ENCODE results near the gene KIF15. TPM values are rescaled to one million over a fixed set of nuclear protein-coding genes. Genes with fewer than 3 reads are reported as not detected.
A peak's percentile ranks its signal among the peaks of the same experiment; 100 is the strongest.
"Not testable (repeated sequence)": the region's sequence is repeated elsewhere in the genome, so short reads cannot be mapped to it uniquely, and the experiment has no call there.

KIF15 gene
- total RNA-seq, 1 experiment from 2014 or later: 10.6 TPM

DNA sequence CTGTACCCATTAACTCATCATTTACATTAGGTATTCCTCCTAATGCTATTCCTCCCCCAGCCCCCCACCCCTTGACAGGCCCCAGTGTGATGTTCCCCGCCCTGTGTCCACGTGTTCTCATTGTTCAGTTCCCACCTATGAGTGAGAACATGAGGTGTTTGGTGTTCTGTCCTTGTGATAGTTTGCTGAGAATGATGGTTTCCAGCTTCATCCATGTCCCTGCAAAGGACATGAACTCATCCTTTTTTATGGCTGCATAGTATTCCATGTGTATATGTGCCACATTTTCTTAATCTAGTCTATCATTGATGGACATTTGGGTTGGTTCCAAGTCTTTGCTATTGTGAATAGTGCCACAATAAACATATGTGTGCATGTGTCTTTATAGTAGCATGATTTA lies 54.7 kb downstream of the KIF15 start:
- not testable (repeated sequence) for DNase-seq (ENCODE audit: low read depth)

- not testable (repeated sequence) for DNase-seq (ENCODE audit: low read depth)
Measured at GRCh38 chr3:44821206-44821605, 59.6 kb downstream of the KIF15 start.

DNA sequence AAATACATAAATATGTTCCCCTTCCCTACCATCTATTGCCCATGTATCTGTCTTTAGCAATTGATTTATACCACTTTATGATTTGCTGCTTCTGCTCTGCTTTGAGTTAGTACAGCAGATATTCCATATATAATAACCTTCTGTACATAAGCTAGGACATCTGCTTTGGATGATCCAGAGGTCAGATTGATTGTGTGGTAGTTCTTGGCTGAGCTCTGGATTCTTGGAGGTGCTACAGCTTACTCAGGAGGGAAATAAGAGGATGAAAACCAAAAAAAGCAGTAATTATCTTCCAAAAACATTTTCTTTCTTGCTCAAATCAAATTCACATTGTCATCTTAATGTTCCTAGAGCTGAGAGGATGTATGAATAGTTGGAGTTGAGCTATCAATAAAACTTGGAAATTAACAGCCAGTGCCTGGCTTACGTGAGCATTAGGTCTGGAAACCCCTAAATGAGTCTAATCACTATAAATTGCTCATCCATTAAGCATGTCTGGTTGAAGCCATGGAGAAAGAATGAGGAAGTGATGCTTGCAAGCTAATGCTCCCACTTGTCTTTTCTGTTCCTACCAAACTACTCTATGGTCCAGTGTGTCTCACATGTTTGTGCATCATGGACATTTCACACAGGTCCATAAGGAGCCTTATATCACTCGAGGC lies 63.8 kb downstream of the KIF15 start:
- no peak for DNase-seq (ENCODE audit: low read depth)

GRCh38 chr3:44827196-44827595 lies 65.6 kb downstream of the KIF15 start:
- no peak for DNase-seq (ENCODE audit: low read depth)

DNA sequence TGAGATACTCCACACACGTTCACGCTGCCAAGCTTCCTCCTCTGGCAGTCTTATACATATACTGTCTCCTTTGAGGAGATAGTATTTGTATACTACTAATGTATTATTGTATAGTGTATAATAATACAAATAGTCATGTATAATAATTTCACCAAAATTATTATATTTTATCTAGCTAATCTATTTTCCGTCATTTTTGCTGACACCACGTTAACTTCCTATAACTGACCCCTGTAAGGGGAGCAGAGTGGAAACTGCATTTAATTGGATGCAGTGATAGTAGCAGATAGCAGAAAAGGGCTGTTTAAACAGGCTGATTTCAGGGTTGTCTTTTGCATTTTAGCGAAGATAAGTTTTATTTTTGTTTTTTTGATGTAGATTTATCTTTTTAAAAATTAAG lies 69.6 kb downstream of the KIF15 start:
- DNase-seq (ENCODE audit: low read depth): no peak

DNA sequence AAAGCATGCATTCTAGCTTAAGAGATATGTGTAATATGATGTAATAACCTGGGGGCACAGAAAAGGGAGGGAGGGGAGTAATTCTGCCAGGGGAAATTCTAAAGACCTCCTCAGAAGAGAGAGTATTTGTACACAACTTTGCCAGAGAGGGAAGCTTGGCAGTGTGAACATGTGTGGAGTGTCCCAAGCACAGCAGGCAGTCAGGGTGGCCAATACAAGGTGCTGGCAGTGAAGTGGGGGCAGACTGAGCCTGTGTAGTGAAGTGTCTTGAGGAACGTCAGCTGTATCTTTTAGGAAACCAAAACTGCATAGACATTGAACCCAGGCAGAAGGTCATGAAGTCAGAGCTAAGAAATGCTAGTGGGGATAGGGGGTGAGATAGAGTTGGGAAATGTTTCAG lies 70.4 kb downstream of the KIF15 start:
- no peak for DNase-seq (ENCODE audit: low read depth)

DNA sequence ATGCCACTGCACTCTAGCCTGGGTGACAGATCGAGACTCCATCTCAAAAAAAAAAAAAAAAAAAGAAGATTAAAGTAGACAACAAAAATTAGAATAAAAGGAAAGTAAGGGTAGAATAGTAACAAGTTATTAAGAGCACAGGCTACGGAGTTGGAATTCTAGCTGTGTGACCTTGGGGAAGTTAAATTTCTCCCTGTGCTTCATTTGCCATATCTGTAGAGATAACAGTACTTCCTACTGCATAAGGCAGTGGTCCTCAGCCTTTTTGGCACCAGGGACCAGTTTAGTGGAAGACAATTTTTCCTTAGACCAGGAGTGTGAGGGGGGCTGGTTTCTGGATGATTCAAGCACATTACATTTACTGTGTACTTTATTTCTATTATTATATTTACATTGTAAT lies 71.4 kb downstream of the KIF15 start:
- DNase-seq (ENCODE audit: low read depth): no peak

DNA sequence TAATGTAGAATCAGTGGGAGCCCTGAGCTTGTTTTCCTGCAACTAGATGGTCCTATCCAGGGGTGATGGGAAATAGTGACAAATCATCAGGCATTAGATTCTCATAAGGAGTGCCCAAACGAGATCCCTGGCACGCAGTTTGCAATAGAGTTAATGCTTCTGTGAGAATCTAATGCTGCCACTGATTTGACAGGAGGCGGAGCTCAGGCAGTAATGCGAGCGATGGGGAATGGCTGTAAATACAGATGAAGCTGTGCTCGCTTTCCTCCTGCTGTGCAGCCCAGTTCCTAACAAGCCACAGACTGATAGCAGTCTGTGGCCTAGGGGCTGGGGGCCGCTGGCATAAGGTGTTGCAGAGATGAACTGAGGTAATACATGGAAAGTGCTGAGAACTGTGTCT lies 71.8 kb downstream of the KIF15 start:
- DNase-seq (ENCODE audit: low read depth): no peak

DNA sequence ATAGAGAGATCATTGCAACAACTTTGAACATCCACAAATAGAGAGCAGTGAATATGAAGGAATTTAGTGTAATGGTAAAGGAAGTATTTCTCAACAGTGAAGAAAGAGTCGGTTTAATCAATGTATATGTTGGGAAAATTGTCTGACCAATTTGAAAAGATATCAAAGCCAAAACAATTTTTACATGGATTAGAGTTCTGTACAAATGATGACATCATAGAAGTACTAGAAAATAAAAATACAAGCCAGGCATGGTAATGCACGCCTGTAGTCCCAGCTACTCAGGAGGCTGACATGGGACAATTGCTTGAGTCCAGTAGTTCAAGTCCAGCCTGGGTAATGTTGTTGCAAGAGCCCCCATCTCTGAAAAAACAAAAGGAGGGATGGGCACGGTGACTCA lies 74.1 kb downstream of the KIF15 start:
- DNase-seq (ENCODE audit: low read depth): no peak

DNA sequence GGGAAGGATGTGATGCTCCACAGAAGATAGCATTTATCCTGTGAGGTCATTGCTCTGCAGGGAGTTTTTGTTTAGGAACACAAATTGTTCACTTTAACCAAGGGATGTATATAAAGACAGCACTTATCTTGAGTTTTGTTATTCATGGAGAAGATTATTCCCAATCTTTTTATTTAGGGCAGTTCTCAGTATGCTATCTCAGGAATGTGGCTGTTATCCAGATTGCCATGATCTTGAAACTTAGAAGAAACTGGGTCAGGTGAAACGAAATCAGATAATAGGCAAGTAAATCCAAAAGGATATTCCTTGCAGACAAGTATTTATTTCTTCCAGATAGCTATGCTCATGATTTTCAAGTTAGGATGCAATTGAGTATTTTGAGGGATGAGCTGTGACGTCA lies 80.8 kb downstream of the KIF15 start:
- DNase-seq (ENCODE audit: low read depth): no peak

- DNase-seq (ENCODE audit: low read depth): no peak
Measured at GRCh38 chr3:44845528-44846520, 84.2 kb downstream of the KIF15 start.

DNA sequence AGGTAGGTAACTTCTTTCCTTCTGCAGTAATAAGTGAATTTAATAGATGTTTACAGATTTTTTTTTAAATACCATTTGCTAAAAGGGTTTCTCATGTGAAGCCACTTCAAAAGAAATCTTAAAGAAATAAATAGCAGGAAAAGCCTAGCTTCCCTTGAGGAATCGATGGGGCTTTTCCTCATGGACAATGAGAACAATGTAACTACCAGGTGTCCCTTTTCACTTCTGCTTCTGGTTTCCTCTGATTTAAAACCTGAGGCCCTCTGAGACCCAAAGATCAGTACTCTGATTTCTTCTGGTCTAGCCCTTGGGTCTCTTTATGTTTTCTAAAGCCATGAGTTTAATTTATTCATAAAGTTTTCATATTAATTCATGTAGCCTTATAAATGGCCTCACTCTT lies 87.0 kb downstream of the KIF15 start:
- DNase-seq (ENCODE audit: low read depth): no peak

DNA sequence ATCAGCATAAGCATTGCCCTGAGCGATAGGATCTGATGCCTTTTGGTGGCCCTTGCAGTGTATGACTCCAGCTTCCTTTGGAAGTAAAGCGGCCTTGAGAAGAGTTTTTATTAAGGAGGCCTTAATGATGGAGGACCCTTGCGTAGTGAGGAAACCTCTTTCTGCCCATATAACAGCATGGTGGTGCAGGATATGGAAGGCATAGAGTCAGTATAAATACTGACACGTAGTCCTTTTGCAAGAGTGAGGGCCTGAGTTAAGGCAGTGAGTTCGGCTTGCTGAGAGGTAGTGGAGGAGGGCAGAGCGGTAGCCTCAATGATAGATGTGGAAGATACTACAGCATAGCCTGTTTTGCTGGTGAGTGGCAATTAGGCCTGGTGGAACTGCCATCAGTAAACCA lies 95.1 kb downstream of the KIF15 start:
- DNase-seq (ENCODE audit: low read depth): not testable (repeated sequence)

DNA sequence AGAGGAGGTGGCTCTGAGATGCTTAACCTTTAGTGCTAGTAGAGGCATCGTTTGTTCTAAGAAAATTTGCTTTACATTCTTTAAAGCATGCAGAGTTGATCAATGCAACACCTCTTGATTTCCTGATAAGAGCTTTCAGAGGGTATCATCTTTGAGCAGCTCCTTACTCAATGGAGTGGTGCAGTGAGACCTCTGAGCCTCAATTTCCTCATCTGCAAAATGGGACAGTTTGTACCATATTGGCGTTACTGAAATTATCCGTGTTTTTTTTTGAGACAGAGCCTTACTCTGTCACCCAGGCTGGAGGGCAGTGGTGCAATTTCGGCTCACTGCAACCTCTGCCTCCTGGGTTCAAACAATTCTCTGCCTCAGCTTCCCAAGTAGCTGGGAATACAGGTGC lies 98.5 kb downstream of the KIF15 start:
- no peak for DNase-seq (ENCODE audit: low read depth)

DNA sequence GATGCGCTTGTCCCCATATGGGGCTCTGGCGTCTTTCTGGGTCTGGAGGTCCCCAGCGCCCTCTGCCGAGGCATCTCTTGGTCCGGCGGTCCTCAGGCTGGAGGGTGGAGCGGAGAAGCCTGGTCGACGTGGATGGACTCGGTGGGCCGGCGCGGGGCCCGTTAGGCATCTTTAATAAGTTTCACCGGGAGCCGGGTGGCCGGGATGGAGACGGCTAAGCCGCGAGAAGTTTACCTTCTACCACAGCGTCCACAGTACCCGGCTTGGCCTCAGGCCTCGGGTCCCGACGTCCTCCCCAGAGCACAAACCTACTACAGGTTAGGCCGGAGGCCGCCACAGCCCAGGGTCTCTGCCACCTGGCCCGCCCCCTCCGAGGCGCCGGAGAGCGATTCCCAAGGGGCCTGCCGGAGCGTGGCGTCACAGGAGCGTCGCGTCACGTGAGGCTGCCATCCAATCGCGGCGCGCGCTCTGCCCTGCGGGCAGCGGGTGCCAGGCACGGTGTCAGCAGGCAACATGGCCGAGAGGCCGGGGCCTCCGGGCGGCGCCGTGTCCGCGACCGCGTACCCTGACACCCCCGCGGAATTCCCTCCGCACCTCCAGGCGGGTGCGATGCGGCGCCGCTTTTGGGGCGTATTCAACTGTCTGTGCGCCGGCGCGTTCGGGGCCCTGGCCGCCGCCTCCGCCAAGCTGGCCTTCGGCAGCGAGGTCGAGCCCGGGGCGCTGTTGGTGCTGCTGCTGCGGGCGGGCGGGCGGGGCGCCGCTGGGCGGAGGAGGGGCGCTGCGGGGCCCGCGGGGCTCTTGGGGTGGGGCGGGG lies 100.0 kb downstream of the KIF15 start, which contains the start of gene TMEM42:
TMEM42 (plus strand) TSS at position 501 of the 814 bp plus-strand sequence; CDS start at position 514, 13 bp downstream.
- DNase-seq (ENCODE audit: low read depth): peak; percentile 47

GRCh38 chr3:44862226-44862637 lies 100.6 kb downstream of the KIF15 start:
- no peak for DNase-seq (ENCODE audit: low read depth)

DNA sequence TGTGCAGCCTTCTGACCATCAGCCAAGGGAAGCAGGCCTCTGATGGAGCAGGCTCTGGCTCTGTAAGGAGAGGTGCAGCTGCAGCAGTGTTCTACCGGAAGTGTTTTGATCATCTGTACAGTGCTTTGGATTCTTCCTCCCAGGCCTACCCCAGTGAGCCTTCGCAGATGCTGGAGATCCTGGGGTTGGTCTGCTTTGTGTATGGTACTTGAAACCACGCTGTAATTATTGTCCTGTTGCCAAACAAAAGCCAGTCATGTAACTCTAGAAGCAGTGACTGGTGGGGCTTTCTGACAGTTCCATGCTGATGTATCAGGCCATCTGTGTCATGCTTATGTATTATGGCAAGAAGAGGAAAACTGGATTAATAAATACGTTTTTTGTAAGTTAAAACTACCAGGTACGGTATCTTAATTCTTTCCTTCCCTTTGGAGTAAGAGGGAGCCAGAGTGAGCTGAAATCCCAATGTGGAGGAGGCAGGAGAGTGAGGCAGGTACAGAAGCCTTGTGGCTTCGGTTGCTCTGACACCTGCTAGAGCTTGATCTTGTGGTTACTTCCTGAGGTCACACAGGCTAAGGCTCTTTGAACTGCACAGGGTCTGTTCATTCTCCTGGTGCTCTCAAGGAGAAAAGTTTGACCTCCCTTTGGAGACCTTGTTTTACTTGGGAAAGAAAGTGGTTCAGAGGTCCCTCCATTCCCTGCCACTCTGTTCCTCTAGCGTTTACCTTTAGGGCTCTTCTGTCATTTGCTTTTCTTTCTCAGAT lies 103.9 kb downstream of the KIF15 start:
- no peak for DNase-seq (ENCODE audit: low read depth)

DNA sequence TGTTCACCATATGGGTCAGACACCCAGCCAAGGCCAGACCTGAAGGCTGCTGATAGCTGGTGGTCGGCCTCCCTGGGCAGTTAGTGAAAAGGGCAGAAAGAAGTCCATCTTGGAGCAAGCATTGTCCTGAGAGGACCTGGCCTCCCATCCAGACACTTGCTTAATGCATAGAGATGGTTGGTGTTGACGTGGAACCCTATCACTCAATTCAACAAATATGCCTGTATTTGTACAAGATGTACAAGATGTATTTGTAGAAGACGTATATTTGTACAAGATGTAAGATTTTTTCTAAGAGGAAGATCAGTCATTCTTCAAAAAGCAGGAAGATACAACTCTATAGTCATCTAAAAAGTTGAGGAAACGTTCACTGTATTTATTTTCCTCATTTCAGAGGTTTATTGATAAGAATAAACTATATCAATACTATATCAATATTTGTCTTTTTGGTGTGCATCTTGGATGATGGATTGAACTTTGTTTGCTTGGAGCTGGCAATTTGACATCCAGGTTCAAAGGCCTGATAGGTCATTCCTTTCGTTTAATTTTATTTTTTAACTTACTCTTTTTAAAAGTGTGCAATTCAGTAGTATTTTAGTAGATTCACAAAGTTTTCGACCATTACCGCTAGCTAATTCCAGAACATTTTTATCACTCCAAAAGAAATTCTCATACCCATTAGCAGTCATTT lies 106.0 kb downstream of the KIF15 start:
- DNase-seq (ENCODE audit: low read depth): no peak

DNA sequence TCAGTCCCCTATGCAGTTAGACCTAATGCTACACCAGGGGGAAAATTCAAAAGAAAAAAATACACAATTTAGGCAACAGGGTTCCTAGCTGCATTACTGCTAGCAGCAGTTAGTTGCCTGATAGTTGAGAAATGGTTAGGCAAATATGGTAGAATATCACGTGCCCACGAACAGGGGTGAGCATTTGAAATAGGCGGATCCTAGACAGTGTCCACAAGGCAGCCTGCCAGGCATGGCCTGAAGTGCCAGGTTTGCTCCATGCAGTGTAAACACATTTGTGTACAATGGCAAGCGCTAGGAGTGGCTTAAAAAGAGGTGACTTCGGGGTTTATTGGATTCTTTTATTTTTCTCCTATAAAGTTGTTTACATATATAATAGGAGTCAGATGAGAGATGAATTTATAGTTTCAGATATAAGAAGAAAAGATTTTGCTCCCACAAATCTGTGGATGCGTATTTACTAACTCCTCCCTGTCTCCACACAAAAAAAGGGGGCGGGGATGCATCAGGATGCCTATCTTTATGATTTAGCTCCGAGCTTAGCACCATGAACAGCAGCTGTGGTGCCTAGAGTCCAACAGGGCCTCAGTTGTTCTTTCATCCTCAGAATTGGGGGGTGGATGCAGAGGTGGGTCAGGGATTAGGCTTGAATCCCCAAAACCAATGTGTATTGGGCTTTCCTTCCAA lies 108.9 kb downstream of the KIF15 start:
- no peak for DNase-seq (ENCODE audit: low read depth)

- no peak for DNase-seq (ENCODE audit: low read depth)
Measured at GRCh38 chr3:44874308-44874707, 112.7 kb downstream of the KIF15 start, which contains the start of gene TGM4. Gene TGM4 (plus strand): TSS chr3:44874608. CDS start chr3:44874679, 71 bp downstream.
